Measurements from ENCODE around the gene TXNDC15.

- TF ChIP-seq CTCF (IDR thresholded peaks at IDR 0.05) (no peak), POLR2AphosphoS5 (IDR thresholded peaks at IDR 0.05; ENCODE audit: low read depth, low read length) (no peak), YY1 (IDR thresholded peaks at IDR 0.05; ENCODE audit: low read depth) (no peak), MEF2A (IDR thresholded peaks at IDR 0.05; ENCODE audit: borderline replicate concordance, low read depth) (no peak)
Measured at GRCh38 chr5:134934202-134934601, 60.0 kb downstream of the TXNDC15 start.

Measured in SK-N-SH (cell line).